ENCODE measurements around the gene DDX10. TPM values are rescaled to one million over a fixed set of nuclear protein-coding genes. Genes with fewer than 3 reads are reported as not detected.
A peak's percentile ranks its signal among the peaks of the same experiment; 100 is the strongest.

The DDX10 gene
- total and polyA plus RNA-seq, 7 donors = 10.0 to 18.0 (median 11.4) TPM

GRCh38 chr11:108693852-108694251, 29.0 kb downstream of the DDX10 start:
- Histone ChIP-seq H3K4me1 (no peaks in the 10 kb centered on the region), H3K27me3 (ENCODE audit: insufficient read depth in 3 of 3, low read length in 2 of 3) (no peaks in the 10 kb centered on the region), H3K36me3 (ENCODE audit: insufficient read depth in 1 of 2, low read depth in 1 of 2) (peaks cover 0 to 71% of the 10 kb centered on the region in 2 donors), H3K9me3 (no peaks in the 10 kb centered on the region), H3K27ac (no peak overlapping the region), H3K4me3 (no peak overlapping the region)
- no peak for TF ChIP-seq CTCF (IDR thresholded peaks at IDR 0.05)
- DNase-seq (no peak), ATAC-seq (no peak)
- intact Hi-C loops (cut with DNase I) = loop anchor here in 1 of 2 donors (10.0 kb wide), 1 partner anchor 1241 kb away; no protein-coding TSS in a partner anchor
- WGBS, 3 donors = 91 to 95% (median 94%) methylated on average over 2 of the region's 2 CpGs

GRCh38 chr11:108694846-108695245, 30.0 kb downstream of the DDX10 start:
- TF ChIP-seq CTCF (IDR thresholded peaks at IDR 0.05) = no peak
- DNase-seq (no peak), ATAC-seq (no peak)
- Histone ChIP-seq H3K4me3 (no peak overlapping the region), H3K4me1 (no peaks in the 10 kb centered on the region), H3K27ac (no peak overlapping the region), H3K9me3 (no peaks in the 10 kb centered on the region), H3K27me3 (ENCODE audit: insufficient read depth in 3 of 3, low read length in 2 of 3) (no peaks in the 10 kb centered on the region), H3K36me3 (ENCODE audit: insufficient read depth in 1 of 2, low read depth in 1 of 2) (peaks cover 2 to 61% of the 10 kb centered on the region in 2 donors)
- WGBS, 3 donors = 86 to 94% (median 88%) methylated on average over 1 of the region's 1 CpG
- intact Hi-C loops (cut with DNase I) = loop anchor here (5.0 to 10.0 kb wide), 4 partner anchors 177 to 1240 kb away; no protein-coding TSS in a partner anchor

GRCh38 chr11:108697872-108698473, 33.1 kb downstream of the DDX10 start:
- H3K4me3 ChIP-seq = no peak overlapping the region
- no peaks in the 10 kb centered on the region for H3K4me1 ChIP-seq
- peak; percentile 78 to 95 (median 82) for ATAC-seq
- 70 to 81% (median 73%) methylated on average over 3 of the region's 3 CpGs for WGBS, 3 donors
- intact Hi-C loops (cut with DNase I) = loop anchor here (5.0 to 10.0 kb wide), 4 partner anchors 174 to 1237 kb away; no protein-coding TSS in a partner anchor
- peak; percentile 89 for TF ChIP-seq CTCF (IDR thresholded peaks at IDR 0.05)
- H3K27me3 ChIP-seq (ENCODE audit: insufficient read depth in 3 of 3, low read length in 2 of 3) = no peaks in the 10 kb centered on the region
- H3K36me3 ChIP-seq (ENCODE audit: insufficient read depth in 1 of 2, low read depth in 1 of 2) = peaks cover 4 to 31% of the 10 kb centered on the region in 2 donors
- H3K9me3 ChIP-seq = no peaks in the 10 kb centered on the region
- DNase-seq = peak in 1 of 2 donors; percentile 23
- no peak overlapping the region for H3K27ac ChIP-seq

GRCh38 chr11:108698844-108699642, 34.2 kb downstream of the DDX10 start:
- intact Hi-C loops (cut with DNase I) = loop anchor here (5.0 to 10.0 kb wide), 4 partner anchors 173 to 1236 kb away; no protein-coding TSS in a partner anchor

More at GRCh38 chr11:108698844-108699642, 34.2 kb downstream of the DDX10 start:
- no peak for DNase-seq
- WGBS, 3 donors = 95 to 96% (median 96%) methylated on average over 4 of the region's 4 CpGs
- TF ChIP-seq CTCF (IDR thresholded peaks at IDR 0.05) = no peak
- Histone ChIP-seq H3K4me1 (no peaks in the 10 kb centered on the region), H3K27ac (no peak overlapping the region), H3K4me3 (no peak overlapping the region), H3K36me3 (ENCODE audit: insufficient read depth in 1 of 2, low read depth in 1 of 2) (peaks cover 4 to 20% of the 10 kb centered on the region in 2 donors), H3K27me3 (ENCODE audit: insufficient read depth in 3 of 3, low read length in 2 of 3) (no peaks in the 10 kb centered on the region), H3K9me3 (no peaks in the 10 kb centered on the region)
- ATAC-seq = no peak

Measured in psoas muscle (tissue), 8 donors.